Measurements from ENCODE around the gene UBE2H. TPM values are rescaled to one million over a fixed set of nuclear protein-coding genes. Genes with fewer than 3 reads are reported as not detected.

UBE2H gene
- total RNA-seq, 4 donors from 2014 or later, result 57.2 to 92.6 (median 85.7) TPM

DNA sequence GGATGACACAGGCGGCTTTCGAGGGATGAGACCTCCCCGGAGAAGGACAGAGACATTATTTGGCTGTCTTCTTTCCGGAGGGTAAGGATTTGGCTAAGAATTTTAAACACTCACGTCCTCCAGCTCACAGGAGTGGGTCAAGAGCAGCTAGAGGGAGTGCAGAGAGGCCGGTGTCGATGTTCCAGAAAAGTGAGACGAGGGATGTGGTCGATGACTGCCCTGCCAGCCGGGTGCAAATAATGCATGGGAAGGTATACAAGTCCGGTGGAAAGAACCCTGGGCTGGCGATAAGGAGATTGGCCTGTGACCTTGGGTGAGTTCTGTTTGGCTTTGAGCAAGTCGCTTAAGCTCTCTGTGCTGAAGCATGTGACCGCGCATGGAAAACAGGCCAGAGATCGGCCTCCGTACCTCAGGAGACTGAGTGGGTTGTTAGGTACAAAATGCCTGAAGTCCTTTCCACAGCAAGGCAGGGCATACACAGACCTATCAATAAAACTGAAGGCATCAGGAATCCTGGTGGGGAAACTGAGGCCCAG is 149.1 kb downstream of the UBE2H start:
- ATAC-seq (ENCODE audit: low FRiP score), result no peak
- no peak for TF ChIP-seq CTCF (IDR thresholded peaks at IDR 0.05)
- DNase-seq (ENCODE audit: low spot score), result no peak

DNA sequence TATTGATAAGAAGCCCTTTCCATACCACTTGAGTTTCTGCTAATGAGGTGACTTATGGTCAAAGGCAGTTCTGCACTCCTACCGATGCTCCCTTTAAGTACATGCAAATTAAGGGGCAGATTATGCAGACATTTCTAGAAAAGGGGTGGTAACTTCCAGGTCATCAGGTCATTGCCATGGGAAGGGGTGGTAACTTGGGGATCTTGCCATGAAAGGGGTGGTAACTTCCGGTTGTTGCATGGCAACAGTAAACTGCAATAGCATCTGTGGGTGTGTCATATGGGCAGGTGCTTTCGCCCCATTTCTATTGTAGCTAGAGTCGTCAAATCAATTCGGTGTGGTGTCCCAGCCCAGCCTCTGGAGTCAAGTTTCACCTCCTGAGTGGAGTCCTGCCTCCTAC is 150.9 kb downstream of the UBE2H start:
- DNase-seq (ENCODE audit: low spot score) (no peak), ATAC-seq (ENCODE audit: low FRiP score) (no peak)
- TF ChIP-seq CTCF (IDR thresholded peaks at IDR 0.05), result no peak

- no peak for TF ChIP-seq CTCF (IDR thresholded peaks at IDR 0.05)
- no peak for ATAC-seq (ENCODE audit: low FRiP score)
- no peak for DNase-seq (ENCODE audit: low spot score)
Observed at GRCh38 chr7:129800901-129801300, 151.9 kb downstream of the UBE2H start.

DNA sequence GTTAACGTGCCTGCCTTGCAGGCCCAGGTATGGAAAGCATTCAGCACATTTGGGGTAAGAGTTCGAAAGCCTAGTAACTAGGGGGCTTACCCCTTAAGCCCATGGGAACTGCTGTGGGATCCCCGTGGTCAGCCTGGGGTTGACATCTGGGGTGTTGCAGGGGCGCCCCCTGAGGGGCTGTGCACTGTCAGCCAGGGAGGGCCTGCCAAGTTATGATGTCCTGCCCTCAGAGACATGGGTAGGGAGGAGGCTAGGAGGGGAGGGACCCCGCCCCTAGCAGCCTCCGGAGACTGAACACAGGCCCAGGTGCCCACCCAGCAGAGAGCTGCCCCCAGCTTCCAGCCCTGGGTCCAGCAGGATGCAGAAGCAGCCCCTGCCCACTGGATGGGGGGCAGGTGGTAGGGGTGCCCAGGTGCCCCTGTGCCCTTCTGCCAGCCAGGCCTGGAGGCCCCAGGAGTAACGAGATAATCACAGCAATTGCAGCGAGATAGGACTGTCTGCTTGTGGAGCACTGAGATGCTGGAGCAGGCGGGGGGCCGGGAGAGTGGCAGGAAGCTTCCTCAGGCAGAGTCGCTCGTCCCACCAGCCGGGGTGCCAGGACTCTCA is 153.3 kb downstream of the UBE2H start:
- ATAC-seq (ENCODE audit: low FRiP score), result no peak
- no peak for DNase-seq (ENCODE audit: low spot score)
- TF ChIP-seq CTCF (IDR thresholded peaks at IDR 0.05), result no peak

- ATAC-seq (ENCODE audit: low FRiP score) (no peak), DNase-seq (ENCODE audit: low spot score) (no peak)
- no peak for TF ChIP-seq CTCF (IDR thresholded peaks at IDR 0.05)
Observed at GRCh38 chr7:129798616-129799349, 154.0 kb downstream of the UBE2H start.

DNA sequence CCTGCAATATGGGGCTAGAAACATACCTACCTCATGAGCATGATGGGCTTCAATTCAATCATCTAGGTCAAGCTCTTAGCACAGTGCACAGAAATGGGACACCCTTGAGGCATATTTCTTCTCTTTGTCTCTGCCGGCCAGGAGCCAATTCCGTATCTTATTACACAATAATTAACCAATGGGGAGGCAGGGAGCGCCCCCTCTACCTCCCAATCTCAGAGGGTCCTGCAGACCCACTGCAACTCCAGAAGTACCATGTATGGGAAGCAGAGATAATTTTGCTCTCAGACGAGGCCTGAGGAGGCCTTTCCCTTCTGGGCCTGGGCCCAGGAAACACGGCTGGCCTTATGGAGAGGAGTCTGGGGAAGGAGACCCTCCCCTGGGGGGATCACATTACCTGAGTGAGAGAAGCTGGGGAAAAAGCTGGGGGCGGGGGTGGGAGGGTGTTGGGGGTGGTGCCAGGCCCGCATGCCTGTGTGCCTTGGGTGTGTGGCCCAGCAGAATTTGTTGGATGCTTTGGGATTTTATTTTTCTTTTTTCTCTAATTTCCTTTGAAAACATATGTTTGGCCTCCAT is 155.5 kb downstream of the UBE2H start:
- ATAC-seq (ENCODE audit: low FRiP score) (no peak), DNase-seq (ENCODE audit: low spot score) (no peak)
- no peak for TF ChIP-seq CTCF (IDR thresholded peaks at IDR 0.05)

Measured in omental fat pad (tissue), 4 donors.